Measurements from ENCODE around the gene HPF1.

Gene HPF1

DNA sequence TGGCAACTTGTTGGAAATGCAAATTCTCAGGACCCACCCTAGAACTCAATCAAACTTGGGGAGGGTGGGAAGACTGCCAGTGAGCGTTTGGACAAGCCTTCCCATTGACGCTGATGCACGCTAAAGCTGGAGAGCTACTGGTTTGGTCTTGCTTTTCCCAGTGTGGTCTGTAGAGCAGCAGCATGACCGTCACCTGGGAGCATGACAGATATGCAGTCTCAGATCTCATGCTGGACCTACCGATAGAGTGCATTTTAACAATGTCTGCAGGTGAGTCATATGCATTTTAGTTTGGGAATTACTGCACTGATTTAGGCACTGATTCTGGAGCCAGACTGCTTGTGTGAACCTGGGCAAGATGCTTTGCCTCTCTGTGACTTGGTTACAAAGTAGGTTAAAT, 27.2 kb downstream of the HPF1 start:
- no peak for DNase-seq

DNA sequence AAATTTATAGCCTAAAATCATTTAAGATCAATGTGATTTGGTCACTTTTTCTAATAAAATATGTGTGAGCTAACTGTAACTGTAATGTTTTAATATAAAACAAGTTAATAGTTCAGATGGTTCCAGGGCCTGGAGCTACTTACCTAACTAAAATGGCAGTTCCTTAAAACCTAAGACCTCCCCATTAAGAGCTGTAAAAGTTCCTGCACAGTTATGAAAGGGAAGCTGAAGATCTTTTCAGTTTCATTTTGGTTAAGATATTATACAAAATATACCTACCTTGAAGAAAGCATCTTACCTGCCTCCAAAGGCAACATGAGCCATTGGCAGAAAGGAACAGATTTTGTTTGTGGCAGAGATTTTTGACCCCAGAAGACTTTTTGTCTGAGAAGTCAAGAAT, 30.1 kb downstream of the HPF1 start:
- DNase-seq = no peak

DNA sequence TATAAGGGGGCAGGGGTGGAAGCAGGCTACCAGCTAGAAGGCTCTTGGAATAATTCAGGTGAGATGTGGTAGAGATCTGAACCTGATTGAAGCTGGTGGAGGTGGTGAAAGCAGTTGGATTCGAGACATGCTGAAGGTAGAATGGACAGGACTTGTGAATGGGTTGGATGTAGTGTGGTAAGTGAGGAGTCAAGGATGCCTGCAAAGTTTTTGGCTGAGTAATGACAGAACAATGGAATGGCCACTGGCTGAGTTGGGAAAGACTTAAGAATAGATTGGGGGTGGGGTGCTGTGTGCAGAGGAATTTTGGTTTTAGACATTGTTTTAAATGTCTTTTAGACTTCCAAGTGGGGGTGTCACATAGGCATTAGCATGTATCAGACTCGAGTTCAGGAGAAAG, 33.5 kb downstream of the HPF1 start:
- no peak for DNase-seq

DNA sequence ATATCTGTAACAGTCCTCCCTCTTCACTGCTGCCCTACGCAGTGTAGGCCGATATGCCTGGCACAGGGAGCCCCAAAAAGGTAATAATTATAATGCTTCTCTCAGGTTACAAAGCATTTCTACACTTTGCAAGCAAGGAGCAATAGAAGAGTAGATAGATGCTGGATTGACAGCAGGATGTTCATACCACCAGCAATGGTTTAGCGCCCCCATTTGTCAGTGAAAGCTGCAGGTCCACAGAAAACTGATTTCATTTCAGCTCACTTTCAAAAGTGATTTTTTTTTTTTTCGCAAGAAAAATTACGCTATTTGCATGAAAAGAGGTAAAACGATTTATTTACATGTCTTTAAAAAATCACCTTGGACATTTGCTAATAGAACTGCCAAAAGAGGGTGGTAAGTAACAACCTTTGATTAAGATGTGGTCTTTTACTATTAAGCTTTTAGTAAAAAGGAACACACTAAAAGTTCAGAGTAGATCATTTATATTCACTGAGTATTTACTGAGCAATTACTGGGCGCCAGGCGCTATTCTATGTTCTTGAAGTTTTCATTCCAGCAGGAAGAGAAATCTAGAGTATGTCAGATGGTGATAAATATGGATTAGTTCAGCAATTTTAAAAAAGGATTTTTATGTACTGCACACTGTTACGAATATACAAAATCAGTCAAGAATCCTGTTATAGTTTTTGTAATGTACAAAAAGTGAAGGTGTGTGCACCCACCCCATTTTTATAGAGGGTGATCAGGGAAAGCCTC, 34.4 kb downstream of the HPF1 start:
- peak; percentile 16 for DNase-seq

DNA sequence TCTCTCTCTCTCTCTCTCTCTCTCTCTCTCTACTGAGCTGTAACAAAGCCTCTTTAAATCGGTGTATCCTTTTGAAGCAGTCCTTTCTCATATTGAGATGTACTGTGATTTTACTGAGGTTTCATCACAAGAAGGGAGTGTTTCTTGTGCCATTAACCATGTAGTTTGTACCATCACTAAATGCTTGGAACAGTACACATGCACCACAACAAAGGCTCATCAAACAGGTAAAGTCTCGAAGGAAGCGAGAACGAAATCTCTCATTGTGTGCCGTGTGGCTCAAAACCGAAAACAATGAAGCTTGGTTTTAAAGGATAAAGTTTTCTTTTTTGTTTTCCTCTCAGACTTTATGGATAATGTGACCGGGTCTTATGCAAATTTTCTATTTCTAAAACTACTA, 37.2 kb downstream of the HPF1 start:
- no peak for DNase-seq

DNA sequence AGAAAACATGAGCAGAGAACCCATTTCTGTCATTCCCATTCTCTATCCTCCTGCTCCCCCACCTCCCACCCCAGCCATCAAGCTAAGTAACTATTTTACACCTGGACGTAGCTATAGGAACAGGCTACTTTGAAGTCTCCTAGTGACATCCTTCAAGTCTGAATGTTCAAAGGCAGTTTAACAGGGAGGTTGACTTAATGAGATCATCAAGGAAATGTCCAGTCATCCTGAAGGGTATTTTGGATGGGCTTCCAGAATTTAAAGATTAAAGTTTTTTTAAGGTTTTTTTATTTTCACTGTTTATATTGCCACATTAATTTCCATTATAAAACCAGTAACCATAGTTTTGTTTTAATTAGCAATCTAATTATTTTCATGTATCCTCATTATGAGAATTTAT, 41.1 kb downstream of the HPF1 start:
- no peak for DNase-seq

DNA sequence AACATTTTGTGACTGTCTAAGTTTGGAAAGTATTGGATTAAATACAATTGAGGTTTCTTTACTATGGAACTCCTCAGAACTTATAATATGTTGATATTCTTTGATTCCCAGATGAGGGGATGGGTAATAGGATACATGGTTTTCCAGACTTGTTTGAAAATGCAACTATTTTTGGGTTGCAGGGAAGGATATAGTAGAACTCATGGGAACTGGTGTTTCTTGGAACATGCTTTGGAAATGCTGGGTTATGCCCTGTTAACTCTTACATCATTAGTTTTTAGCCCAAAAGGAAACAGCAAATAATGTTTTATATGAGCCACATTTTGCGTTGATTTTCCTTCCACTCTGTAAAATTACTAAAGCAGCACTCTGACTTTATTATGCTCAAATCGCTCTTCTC, 41.9 kb downstream of the HPF1 start:
- DNase-seq = no peak

DNA sequence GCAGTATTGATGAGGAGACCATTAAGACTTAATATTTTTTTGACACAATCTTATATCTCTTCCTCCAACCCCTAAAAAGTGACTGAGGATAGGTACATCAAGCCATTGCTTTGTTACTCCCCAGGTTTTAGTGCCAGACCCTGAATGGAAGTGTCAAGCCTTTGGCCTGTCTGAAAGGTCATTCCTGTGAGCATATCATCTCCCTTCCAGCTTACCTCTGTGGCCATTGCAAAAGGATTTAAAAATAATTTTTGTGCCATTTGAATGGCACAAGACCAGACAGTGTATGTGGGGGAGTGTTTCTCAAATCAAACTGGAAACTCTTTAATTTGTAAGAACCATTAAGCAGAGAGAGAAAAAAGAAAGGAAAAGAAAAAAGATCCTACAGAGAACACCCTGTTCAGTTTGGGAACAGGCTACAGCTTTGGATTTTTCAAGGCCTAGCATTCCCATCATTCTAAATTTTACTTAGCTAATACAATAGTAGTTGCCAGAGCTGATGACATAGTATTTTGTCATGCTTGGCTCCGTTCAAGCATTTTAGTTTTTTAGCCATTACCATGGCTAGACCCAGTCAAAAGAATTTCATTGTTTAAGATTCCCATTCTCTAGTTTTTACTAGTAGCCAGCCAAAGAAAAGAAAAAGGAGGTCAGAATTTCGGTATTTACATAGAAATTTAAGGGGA, 49.6 kb downstream of the HPF1 start:
- DNase-seq = no peak

DNA sequence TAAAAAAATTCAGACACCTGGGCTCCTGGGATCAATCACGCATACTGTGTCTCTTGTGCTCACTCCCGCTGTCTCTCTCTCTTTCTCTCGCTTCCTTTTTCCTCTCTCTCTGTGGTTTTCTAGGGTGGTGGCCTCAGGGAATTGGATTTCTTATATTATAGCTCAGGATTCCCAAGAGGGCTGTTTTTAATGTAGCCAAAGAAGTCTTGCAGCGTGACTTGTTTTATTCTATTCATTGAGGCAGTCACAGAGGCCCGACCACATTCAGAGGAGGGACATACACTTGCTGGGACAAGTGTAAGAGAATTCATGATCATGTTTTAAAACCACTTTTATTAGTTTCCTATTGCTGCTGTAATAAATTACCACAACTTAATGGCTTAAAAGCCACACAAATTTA, 59.4 kb downstream of the HPF1 start:
- no peak for DNase-seq

DNA sequence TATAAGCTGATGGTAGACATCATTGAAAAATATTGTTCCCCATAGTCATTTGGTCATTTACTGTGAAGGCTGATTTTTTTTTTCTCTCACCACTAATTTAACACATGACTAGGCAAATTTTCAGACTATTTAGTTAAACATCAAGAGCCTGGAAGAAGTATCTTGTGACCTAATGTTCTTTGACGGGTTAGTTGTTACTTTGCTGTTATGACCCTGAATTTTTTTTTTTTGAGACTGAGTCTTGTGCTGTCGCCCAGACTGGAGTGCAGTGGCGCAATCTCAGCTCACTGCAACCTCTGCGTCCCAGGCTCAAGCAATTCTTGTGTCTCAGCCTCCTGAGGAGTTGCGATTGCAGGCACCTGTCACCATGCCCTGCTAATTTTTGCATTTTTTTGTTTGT, 67.0 kb downstream of the HPF1 start:
- no peak for DNase-seq

DNA sequence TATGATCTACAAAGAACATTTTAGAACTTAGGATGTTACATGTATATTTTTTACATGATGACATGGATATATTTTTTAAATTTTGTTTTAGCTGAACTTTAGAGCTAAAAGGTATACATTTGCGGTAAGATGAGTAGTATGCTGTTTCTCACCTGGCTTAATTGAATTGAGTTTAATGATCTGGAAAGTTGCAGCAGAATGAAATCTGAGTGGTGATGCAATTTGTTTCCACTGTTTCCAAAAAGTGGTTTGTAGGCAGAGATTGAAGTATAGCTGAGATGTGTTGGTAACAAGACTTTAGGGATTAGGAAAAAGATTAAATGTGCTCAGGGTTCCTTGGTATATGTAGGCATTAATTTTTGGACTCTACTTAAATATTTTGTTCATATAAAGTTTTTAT, 68.1 kb downstream of the HPF1 start:
- DNase-seq = no peak

DNA sequence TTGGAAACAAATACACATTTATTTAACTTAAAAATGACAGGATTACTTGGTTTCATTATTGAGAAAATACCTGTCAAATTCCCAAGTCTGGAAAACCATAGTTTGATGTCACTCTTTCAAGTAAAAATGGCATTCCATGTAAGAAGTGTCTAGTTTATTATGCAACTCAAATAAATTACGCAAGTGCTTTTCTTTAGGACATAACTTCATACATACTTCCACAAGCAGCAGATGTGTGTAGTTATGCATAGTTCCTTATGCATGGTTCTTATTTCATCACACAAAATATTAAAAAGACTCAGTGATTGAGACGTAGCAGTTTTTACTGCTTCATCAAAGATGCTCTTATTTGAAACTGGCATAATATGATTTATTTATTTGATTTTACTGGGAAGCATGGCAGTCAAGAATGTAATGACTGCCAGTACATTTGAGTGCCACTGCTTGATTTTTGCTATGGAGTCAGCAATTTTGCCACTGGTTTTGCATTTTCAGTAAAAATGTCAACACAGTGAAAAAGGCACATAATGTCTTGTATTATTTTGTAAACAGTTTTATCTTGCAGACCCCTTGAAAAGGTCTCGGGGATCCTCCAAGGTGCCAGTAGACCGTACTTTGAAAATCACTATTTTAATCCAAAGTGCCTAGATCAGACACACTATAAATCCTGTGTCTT, 75.2 kb downstream of the HPF1 start:
- no peak for DNase-seq

Data from NCI-H1694 (cell line).